ENCODE results near the gene COX7A1. TPM values are rescaled to one million over a fixed set of nuclear protein-coding genes. Genes with fewer than 3 reads are reported as not detected.
"Not testable (repeated sequence)": the region's sequence is repeated elsewhere in the genome, so short reads cannot be mapped to it uniquely, and the experiment has no call there.

COX7A1 gene
- total RNA-seq (not detected), polyA plus RNA-seq (not detected)

GRCh38 chr19:36152352-36153091 lies at the start of gene COX7A1:
COX7A1 (minus strand) TSS chr19:36152447; CDS start chr19:36152407, 40 bp downstream.
- no peak for DNase-seq
- ChIA-PET CTCF (ENCODE audit: partially characterized antibody) (interaction anchor here (1.0 to 1.8 kb wide), 2 partner anchors 10 to 25 kb away, joined by 5 to 7 read pairs; no protein-coding TSS in a partner anchor), POLR2A (ENCODE audit: partially characterized antibody) (interaction anchor here (0.6 to 1.2 kb wide), 2 partner anchors 17 to 25 kb away, joined by 3 to 5 read pairs; no protein-coding TSS in a partner anchor)
- intact Hi-C loops (cut with micrococcal nuclease) = no loop called here
- Mint-ChIP-seq H3K4me1 (peaks cover 0 to 8% (median under 1%) of the 10 kb centered on the region in 4 donors), H3K4me3 (no peak within 1 kb of the TSS), H3K36me3 (peaks cover 21 to 35% of the 10 kb centered on the region in 2 donors), H3K27me3 (no peaks in the 10 kb centered on the region), H3K27ac (no peak within 1 kb of the TSS), H3K9me3 (no peaks in the 10 kb centered on the region)
- Histone ChIP-seq H3K4me3 (ENCODE audit: low read length in 2 of 2) (no peak within 1 kb of the TSS), H3K27me3 (ENCODE audit: insufficient read depth, low read length) (no peaks in the 10 kb centered on the region), H3K9me3 (ENCODE audit: control insufficient read depth in 1 of 2, low read length in 2 of 2) (no peaks in the 10 kb centered on the region), H3K27ac (ENCODE audit: low read depth, low read length) (no peak within 1 kb of the TSS), H3K36me3 (ENCODE audit: insufficient read depth, low read length) (peaks cover 31% of the 10 kb centered on the region), H3K4me1 (ENCODE audit: insufficient read depth, low read length) (no peaks in the 10 kb centered on the region)

- H3K9me3 ChIP-seq (ENCODE audit: control insufficient read depth in 1 of 2, low read length in 2 of 2) = no peaks in the 10 kb centered on the region
- Mint-ChIP-seq H3K36me3 (peaks cover 14 to 15% of the 10 kb centered on the region in 2 donors), H3K27ac (peak overlapping the region in 1 of 7 donors; percentile 64), H3K4me3 (no peak overlapping the region), H3K9me3 (no peaks in the 10 kb centered on the region), H3K27me3 (no peaks in the 10 kb centered on the region), H3K4me1 (peaks cover 0 to 3% (median under 1%) of the 10 kb centered on the region in 4 donors)
- no peaks in the 10 kb centered on the region for H3K27me3 ChIP-seq (ENCODE audit: insufficient read depth, low read length)
- H3K27ac ChIP-seq (ENCODE audit: low read depth, low read length) = no peak overlapping the region
- ChIA-PET POLR2A (ENCODE audit: partially characterized antibody) (no interaction called here), CTCF (ENCODE audit: partially characterized antibody) (no interaction called here)
- H3K4me3 ChIP-seq (ENCODE audit: low read length in 2 of 2) = no peak overlapping the region
- intact Hi-C loops (cut with micrococcal nuclease) = no loop called here
- H3K4me1 ChIP-seq (ENCODE audit: insufficient read depth, low read length) = no peaks in the 10 kb centered on the region
- DNase-seq = no peak
- H3K36me3 ChIP-seq (ENCODE audit: insufficient read depth, low read length) = no peaks in the 10 kb centered on the region
Measured at GRCh38 chr19:36201684-36202083, 49.4 kb upstream of the COX7A1 start.

- Mint-ChIP-seq H3K4me3 (no peak overlapping the region), H3K27me3 (no peaks in the 10 kb centered on the region), H3K27ac (peak overlapping the region in 1 of 7 donors; percentile 30), H3K36me3 (peaks cover 30 to 31% of the 10 kb centered on the region in 2 donors), H3K9me3 (no peaks in the 10 kb centered on the region), H3K4me1 (peaks cover 0 to 3% (median 0%) of the 10 kb centered on the region in 4 donors)
- Histone ChIP-seq H3K4me1 (ENCODE audit: insufficient read depth, low read length) (no peaks in the 10 kb centered on the region), H3K4me3 (ENCODE audit: low read length in 2 of 2) (no peak overlapping the region), H3K36me3 (ENCODE audit: insufficient read depth, low read length) (peaks cover 5% of the 10 kb centered on the region), H3K27me3 (ENCODE audit: insufficient read depth, low read length) (no peaks in the 10 kb centered on the region), H3K27ac (ENCODE audit: low read depth, low read length) (no peak overlapping the region), H3K9me3 (ENCODE audit: control insufficient read depth in 1 of 2, low read length in 2 of 2) (no peaks in the 10 kb centered on the region)
- ChIA-PET CTCF (ENCODE audit: partially characterized antibody) (no interaction called here), POLR2A (ENCODE audit: partially characterized antibody) (interaction anchor here (1.4 kb wide), 1 partner anchor 17 kb away, joined by 6 read pairs; the partner anchor contains the start of genes ZNF146 and ZNF565)
- intact Hi-C loops (cut with micrococcal nuclease) = no loop called here
- no peak for DNase-seq
Measured at GRCh38 chr19:36198119-36198518, 45.9 kb upstream of the COX7A1 start.

GRCh38 chr19:36196249-36196648 lies 44.0 kb upstream of the COX7A1 start:
- no peaks in the 10 kb centered on the region for H3K4me1 ChIP-seq (ENCODE audit: insufficient read depth, low read length)
- DNase-seq = no peak
- intact Hi-C loops (cut with micrococcal nuclease) = no loop called here
- H3K36me3 ChIP-seq (ENCODE audit: insufficient read depth, low read length) = peaks cover 5% of the 10 kb centered on the region
- no peak overlapping the region for H3K27ac ChIP-seq (ENCODE audit: low read depth, low read length)
- ChIA-PET CTCF (ENCODE audit: partially characterized antibody) (no interaction called here), POLR2A (ENCODE audit: partially characterized antibody) (no interaction called here)
- Mint-ChIP-seq H3K9me3 (no peaks in the 10 kb centered on the region), H3K27ac (peak overlapping the region in 1 of 7 donors; percentile 38), H3K4me3 (no peak overlapping the region), H3K27me3 (no peaks in the 10 kb centered on the region), H3K4me1 (peaks cover 0 to 3% (median 0%) of the 10 kb centered on the region in 4 donors), H3K36me3 (peaks cover 30 to 33% of the 10 kb centered on the region in 2 donors)
- H3K9me3 ChIP-seq (ENCODE audit: control insufficient read depth in 1 of 2, low read length in 2 of 2) = no peaks in the 10 kb centered on the region
- no peak overlapping the region for H3K4me3 ChIP-seq (ENCODE audit: low read length in 2 of 2)
- no peaks in the 10 kb centered on the region for H3K27me3 ChIP-seq (ENCODE audit: insufficient read depth, low read length)

GRCh38 chr19:36186722-36187121 lies 34.5 kb upstream of the COX7A1 start:
- H3K9me3 Mint-ChIP-seq; H3K27me3 ChIP-seq (ENCODE audit: insufficient read depth, low read length); H3K27ac ChIP-seq (ENCODE audit: low read depth, low read length); H3K4me3 ChIP-seq (ENCODE audit: low read length in 2 of 2); intact Hi-C loops (cut with micrococcal nuclease); POLR2A ChIA-PET (ENCODE audit: partially characterized antibody); DNase-seq; H3K27me3 Mint-ChIP-seq; H3K9me3 ChIP-seq (ENCODE audit: control insufficient read depth in 1 of 2, low read length in 2 of 2); H3K4me1 Mint-ChIP-seq; H3K4me3 Mint-ChIP-seq; CTCF ChIA-PET (ENCODE audit: partially characterized antibody); H3K27ac Mint-ChIP-seq; H3K4me1 ChIP-seq (ENCODE audit: insufficient read depth, low read length): not testable (repeated sequence)
- H3K36me3 ChIP-seq (ENCODE audit: insufficient read depth, low read length) = peaks cover 12% of the 10 kb centered on the region
- H3K36me3 Mint-ChIP-seq = peaks cover 15 to 18% of the 10 kb centered on the region in 2 donors

- H3K9me3 Mint-ChIP-seq = no peaks in the 10 kb centered on the region
- Histone ChIP-seq H3K9me3 (ENCODE audit: control insufficient read depth in 1 of 2, low read length in 2 of 2) (no peaks in the 10 kb centered on the region), H3K27ac (ENCODE audit: low read depth, low read length) (no peak overlapping the region), H3K36me3 (ENCODE audit: insufficient read depth, low read length) (peaks cover 12% of the 10 kb centered on the region), H3K27me3 (ENCODE audit: insufficient read depth, low read length) (no peaks in the 10 kb centered on the region), H3K4me3 (ENCODE audit: low read length in 2 of 2) (no peak overlapping the region), H3K4me1 (ENCODE audit: insufficient read depth, low read length) (no peaks in the 10 kb centered on the region)
- no peak overlapping the region for H3K4me3 Mint-ChIP-seq
- no peak overlapping the region for H3K27ac Mint-ChIP-seq
- H3K27me3 Mint-ChIP-seq = no peaks in the 10 kb centered on the region
- ChIA-PET CTCF (ENCODE audit: partially characterized antibody) (no interaction called here), POLR2A (ENCODE audit: partially characterized antibody) (no interaction called here)
- no peak for DNase-seq
- H3K36me3 Mint-ChIP-seq = peaks cover 10 to 11% of the 10 kb centered on the region in 2 donors
- peaks cover 0 to 1% (median 0%) of the 10 kb centered on the region in 4 donors for H3K4me1 Mint-ChIP-seq
- intact Hi-C loops (cut with micrococcal nuclease) = no loop called here
Measured at GRCh38 chr19:36183245-36183628, 31.0 kb upstream of the COX7A1 start.

- no peak for DNase-seq
- Mint-ChIP-seq H3K27ac (no peak overlapping the region), H3K4me3 (no peak overlapping the region), H3K27me3 (no peaks in the 10 kb centered on the region), H3K36me3 (peaks cover 10 to 11% of the 10 kb centered on the region in 2 donors), H3K4me1 (peaks cover 0 to 1% (median 0%) of the 10 kb centered on the region in 4 donors), H3K9me3 (no peaks in the 10 kb centered on the region)
- no peaks in the 10 kb centered on the region for H3K27me3 ChIP-seq (ENCODE audit: insufficient read depth, low read length)
- H3K4me1 ChIP-seq (ENCODE audit: insufficient read depth, low read length) = no peaks in the 10 kb centered on the region
- H3K27ac ChIP-seq (ENCODE audit: low read depth, low read length) = no peak overlapping the region
- ChIA-PET CTCF (ENCODE audit: partially characterized antibody) (no interaction called here), POLR2A (ENCODE audit: partially characterized antibody) (no interaction called here)
- peaks cover 12% of the 10 kb centered on the region for H3K36me3 ChIP-seq (ENCODE audit: insufficient read depth, low read length)
- H3K9me3 ChIP-seq (ENCODE audit: control insufficient read depth in 1 of 2, low read length in 2 of 2) = no peaks in the 10 kb centered on the region
- intact Hi-C loops (cut with micrococcal nuclease) = no loop called here
- H3K4me3 ChIP-seq (ENCODE audit: low read length in 2 of 2) = no peak overlapping the region
Measured at GRCh38 chr19:36182612-36183244, 30.5 kb upstream of the COX7A1 start.

All from CD4-positive, alpha-beta memory T cell (primary cell).